ENCODE measurements around the gene PIK3R2. TPM values are rescaled to one million over a fixed set of nuclear protein-coding genes. Genes with fewer than 3 reads are reported as not detected.

The PIK3R2 gene
- polyA plus RNA-seq, 1 donor (not counting 4 experiments of a cell fraction or from before 2014, with no cell fraction given), result 13.9 TPM

DNA sequence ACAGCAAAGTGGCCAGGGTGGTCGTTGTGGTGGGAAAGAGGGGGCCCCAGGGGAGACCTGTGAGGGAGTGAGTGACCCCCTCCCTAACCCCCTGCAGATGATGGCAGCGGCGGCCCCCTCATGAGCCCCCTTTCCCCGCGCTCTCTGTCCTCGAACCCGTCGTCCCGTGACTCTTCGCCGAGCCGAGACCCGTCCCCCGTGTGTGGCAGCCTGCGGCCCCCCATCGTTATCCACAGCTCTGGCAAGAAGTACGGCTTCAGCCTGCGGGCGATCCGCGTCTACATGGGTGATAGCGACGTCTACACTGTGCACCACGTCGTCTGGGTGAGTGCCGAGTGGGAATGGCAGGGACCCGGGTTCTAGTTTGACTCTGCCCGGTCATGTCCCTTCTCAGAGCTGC is 8.1 kb upstream of the PIK3R2 start:
- dilution Hi-C loops (cut with MboI; ENCODE audit: extremely low pct_ligation_motif_present, low sequenced_read_pairs), result no loop called here
- H3K36me3 ChIP-seq (ENCODE audit: control insufficient read depth in 2 of 2, extremely low read depth in 1 of 2, insufficient read depth in 2 of 2, low read length in 2 of 2), result peaks cover 0 to 13% of the 10 kb centered on the region in 2 experiments
- no peak for FAIRE-seq

DNA sequence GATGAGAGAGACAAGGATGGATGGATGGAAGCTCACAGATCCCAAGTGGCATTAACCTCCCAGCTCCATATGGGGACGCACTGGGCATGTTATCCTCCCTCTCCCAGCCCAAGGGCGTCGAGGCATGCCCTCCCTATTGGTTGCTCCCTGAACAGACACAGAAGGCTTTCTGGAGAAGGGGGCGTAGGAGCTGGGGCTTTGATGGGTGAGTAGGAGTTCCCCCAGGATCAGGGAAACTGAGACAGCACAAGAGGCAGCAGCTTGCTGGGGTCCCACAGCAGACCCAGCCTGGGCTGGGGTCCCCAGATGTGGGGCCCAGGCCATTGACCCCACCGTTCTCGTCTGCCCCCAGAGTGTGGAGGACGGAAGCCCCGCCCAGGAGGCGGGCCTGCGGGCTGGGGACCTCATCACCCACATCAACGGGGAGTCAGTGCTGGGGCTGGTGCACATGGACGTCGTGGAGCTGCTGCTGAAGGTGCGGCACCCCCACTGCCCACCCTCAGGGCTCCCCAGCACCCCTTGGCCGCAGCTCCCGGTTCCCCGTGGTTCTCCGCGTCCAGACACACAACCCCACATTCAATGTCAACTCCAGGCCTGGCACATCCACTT is 7.5 kb upstream of the PIK3R2 start:
- FAIRE-seq, result no peak
- H3K9ac ChIP-seq (ENCODE audit: control insufficient read depth, extremely low read depth, insufficient read depth, low read length), result no peak overlapping the region
- dilution Hi-C loops (cut with MboI; ENCODE audit: extremely low pct_ligation_motif_present, low sequenced_read_pairs), result no loop called here
- no peaks in the 10 kb centered on the region for H3K9me1 ChIP-seq (ENCODE audit: control insufficient read depth, extremely low read depth, insufficient read depth, low read length)
- no peak for DNase-seq (ENCODE audit: low read depth, low spot score)
- no peaks in the 10 kb centered on the region for H4K20me1 ChIP-seq (ENCODE audit: control insufficient read depth, extremely low read depth, insufficient read depth, low read length)
- no peak overlapping the region for H2AFZ ChIP-seq (ENCODE audit: control insufficient read depth, low read length)
- H3K4me3 ChIP-seq (ENCODE audit: control insufficient read depth in 2 of 3, extremely low read depth in 1 of 3, insufficient read depth in 2 of 3, low read depth in 1 of 3, low read length in 3 of 3), result no peak overlapping the region
- no peaks in the 10 kb centered on the region for H3K4me1 ChIP-seq (ENCODE audit: control insufficient read depth, extremely low read depth, insufficient read depth, low read length)
- H3K27me3 ChIP-seq (ENCODE audit: control insufficient read depth, extremely low read depth, insufficient read depth, low read length), result no peaks in the 10 kb centered on the region
- H3K27ac ChIP-seq (ENCODE audit: control insufficient read depth, insufficient read depth, low read length), result no peak overlapping the region
- H3K9me3 ChIP-seq (ENCODE audit: control insufficient read depth, low read depth, low read length), result no peaks in the 10 kb centered on the region
- peaks cover 0 to 13% of the 10 kb centered on the region in 2 experiments for H3K36me3 ChIP-seq (ENCODE audit: control insufficient read depth in 2 of 2, extremely low read depth in 1 of 2, insufficient read depth in 2 of 2, low read length in 2 of 2)
- no peaks in the 10 kb centered on the region for H3K79me2 ChIP-seq (ENCODE audit: control insufficient read depth, insufficient read depth, low read length)
- TF ChIP-seq, protein P1, sequence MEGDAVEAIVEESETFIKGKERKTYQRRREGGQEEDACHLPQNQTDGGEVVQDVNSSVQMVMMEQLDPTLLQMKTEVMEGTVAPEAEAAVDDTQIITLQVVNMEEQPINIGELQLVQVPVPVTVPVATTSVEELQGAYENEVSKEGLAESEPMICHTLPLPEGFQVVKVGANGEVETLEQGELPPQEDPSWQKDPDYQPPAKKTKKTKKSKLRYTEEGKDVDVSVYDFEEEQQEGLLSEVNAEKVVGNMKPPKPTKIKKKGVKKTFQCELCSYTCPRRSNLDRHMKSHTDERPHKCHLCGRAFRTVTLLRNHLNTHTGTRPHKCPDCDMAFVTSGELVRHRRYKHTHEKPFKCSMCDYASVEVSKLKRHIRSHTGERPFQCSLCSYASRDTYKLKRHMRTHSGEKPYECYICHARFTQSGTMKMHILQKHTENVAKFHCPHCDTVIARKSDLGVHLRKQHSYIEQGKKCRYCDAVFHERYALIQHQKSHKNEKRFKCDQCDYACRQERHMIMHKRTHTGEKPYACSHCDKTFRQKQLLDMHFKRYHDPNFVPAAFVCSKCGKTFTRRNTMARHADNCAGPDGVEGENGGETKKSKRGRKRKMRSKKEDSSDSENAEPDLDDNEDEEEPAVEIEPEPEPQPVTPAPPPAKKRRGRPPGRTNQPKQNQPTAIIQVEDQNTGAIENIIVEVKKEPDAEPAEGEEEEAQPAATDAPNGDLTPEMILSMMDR (optimal IDR thresholded peaks at IDR 0.05 in 1 of 3, IDR thresholded peaks at IDR 0.05 in 1 of 3, conservative IDR thresholded peaks at IDR 0.05 in 1 of 3; ENCODE audit: extremely low read depth in 1 of 3, insufficient read depth in 2 of 3, low read length in 3 of 3), result no peak
- no peak for TF ChIP-seq EZH2 (IDR thresholded peaks at IDR 0.05; ENCODE audit: low read length)
- H3K4me2 ChIP-seq (ENCODE audit: control insufficient read depth, extremely low read depth, insufficient read depth, low read depth, low read length), result no peak overlapping the region

More for the DNA sequence above, 8.1 kb upstream of the PIK3R2 start:
- Histone ChIP-seq H3K4me2 (ENCODE audit: control insufficient read depth, extremely low read depth, insufficient read depth, low read depth, low read length) (no peak overlapping the region), H3K27ac (ENCODE audit: control insufficient read depth, insufficient read depth, low read length) (no peak overlapping the region), H3K27me3 (ENCODE audit: control insufficient read depth, extremely low read depth, insufficient read depth, low read length) (no peaks in the 10 kb centered on the region), H3K9me3 (ENCODE audit: control insufficient read depth, low read depth, low read length) (no peaks in the 10 kb centered on the region), H3K79me2 (ENCODE audit: control insufficient read depth, insufficient read depth, low read length) (no peaks in the 10 kb centered on the region), H3K4me1 (ENCODE audit: control insufficient read depth, extremely low read depth, insufficient read depth, low read length) (no peaks in the 10 kb centered on the region), H4K20me1 (ENCODE audit: control insufficient read depth, extremely low read depth, insufficient read depth, low read length) (no peaks in the 10 kb centered on the region), H3K4me3 (ENCODE audit: control insufficient read depth in 2 of 3, extremely low read depth in 1 of 3, insufficient read depth in 2 of 3, low read depth in 1 of 3, low read length in 3 of 3) (no peak overlapping the region), H3K9me1 (ENCODE audit: control insufficient read depth, extremely low read depth, insufficient read depth, low read length) (no peaks in the 10 kb centered on the region), H2AFZ (ENCODE audit: control insufficient read depth, low read length) (no peak overlapping the region), H3K9ac (ENCODE audit: control insufficient read depth, extremely low read depth, insufficient read depth, low read length) (no peak overlapping the region)
- TF ChIP-seq EZH2 (IDR thresholded peaks at IDR 0.05; ENCODE audit: low read length), result no peak
- TF ChIP-seq, protein P1 (optimal IDR thresholded peaks at IDR 0.05 in 1 of 3, IDR thresholded peaks at IDR 0.05 in 1 of 3, conservative IDR thresholded peaks at IDR 0.05 in 1 of 3; ENCODE audit: extremely low read depth in 1 of 3, insufficient read depth in 2 of 3, low read length in 3 of 3), result no peak
- DNase-seq (ENCODE audit: low read depth, low spot score), result no peak

Data from keratinocyte (primary cell).